HG03558 (cell line): ENCODE results near the gene MAPK8IP1.
A peak's percentile ranks its signal among the peaks of the same experiment; 100 is the strongest.
"Not testable (repeated sequence)": the region's sequence is repeated elsewhere in the genome, so short reads cannot be mapped to it uniquely, and the experiment has no call there.

Source experiments
- ATAC-seq: cut with Tn5 transposase; IDR thresholded peaks from one replicate; pipeline ENCODE4 v1.9.1; 2021; ENCODE audit warnings: moderate number of reproducible peaks; ENCODE audit not compliant: unreplicated experiment; ENCODE audit errors: extremely low read depth

MAPK8IP1 gene

DNA sequence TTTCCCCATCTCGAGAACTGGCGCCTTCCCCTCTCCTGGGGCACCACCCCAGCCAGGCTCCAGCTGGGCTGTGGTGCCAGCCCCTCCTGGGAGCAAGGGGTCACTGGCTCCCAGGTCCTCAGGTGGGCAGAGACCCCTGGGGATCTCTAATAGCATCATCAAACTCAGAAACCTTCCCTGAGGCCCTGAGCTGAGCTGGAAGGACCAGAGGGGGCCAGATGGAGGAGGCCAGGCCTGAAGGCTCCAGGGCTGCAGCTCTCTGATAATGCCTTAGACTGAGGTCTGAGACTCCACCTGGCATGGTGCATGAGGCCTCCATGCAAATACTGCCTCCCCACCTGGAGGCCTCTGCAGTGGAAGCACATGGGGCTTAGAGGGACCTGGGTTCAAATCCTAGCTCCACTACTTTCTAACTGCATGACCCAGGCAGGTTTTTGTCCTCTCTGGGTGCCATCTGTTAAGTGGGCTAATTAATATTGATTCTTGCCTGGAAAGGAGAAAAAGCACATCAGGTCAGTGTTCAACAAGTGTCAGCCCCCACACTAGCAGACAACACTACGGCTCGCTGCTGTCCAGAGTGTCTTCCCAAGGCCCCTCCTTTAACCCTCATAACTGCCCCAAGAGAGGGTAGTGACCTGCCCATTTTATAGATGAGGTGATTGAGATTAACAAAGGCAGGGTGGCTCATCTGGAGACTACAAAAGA, 1.5 kb downstream of the MAPK8IP1 start:
- no peak for ATAC-seq

DNA sequence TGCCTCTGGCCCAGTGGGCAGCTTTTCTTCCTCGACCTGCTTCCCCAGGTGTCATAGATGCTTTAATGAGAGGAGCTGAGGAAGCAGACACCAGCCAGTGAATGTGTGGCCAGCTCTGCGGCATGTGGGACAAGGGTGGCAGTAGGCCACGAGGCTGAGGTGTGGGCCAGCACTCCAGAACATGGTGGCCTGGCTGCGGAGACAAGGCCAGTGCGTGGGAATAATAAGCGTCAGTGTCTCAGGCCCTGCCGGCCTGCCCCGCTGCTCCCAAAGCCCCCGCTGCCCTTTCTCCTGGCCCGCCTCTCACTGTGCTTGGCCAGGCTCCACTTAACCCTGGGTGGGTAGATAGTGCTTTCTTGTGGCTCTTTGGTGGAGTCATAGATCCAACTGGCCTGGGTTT, 2.1 kb downstream of the MAPK8IP1 start:
- no peak for ATAC-seq

- ATAC-seq: no peak
Observed at GRCh38 chr11:45889555-45889954, 4.1 kb downstream of the MAPK8IP1 start.

DNA sequence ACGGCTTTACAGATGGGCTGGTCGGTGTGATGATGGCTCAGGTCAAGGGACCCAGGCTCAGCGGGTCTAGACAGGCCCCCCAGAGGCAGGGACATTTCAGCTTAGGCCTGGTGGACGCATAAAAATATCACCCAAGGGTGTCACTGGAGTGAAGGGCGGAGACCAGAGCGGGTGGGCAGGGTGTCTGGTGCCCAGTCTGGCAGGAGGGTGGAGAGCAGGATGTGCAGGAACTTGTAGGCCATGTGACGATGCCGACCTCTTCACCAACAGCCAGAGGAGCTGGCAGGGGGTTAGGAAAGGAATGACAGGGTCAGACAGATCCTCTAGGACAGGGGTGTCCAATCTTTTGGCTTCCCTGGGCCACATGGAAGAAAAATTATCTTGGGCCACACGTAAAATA, 4.5 kb downstream of the MAPK8IP1 start:
- ATAC-seq: no peak

GRCh38 chr11:45890886-45891550, 5.6 kb downstream of the MAPK8IP1 start:
- no peak for ATAC-seq

DNA sequence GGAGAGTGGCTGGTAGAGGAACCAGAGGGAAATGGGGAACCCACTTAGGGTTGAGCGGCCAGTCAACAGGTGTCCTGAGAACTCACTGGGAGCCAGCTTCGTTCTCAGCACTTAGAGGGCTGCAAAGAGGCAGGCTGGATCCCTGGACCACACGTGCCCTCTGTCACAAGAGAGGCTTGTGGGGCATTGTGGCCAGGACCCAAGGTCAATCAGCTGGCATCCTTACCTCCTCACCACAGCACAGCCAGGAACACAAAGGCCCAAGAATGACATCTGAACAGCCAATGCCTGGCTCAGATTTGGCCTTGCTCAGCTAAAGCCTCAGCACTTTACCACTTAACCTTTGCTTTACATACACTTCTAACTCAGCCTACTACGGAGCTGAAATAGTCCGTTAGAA, 7.4 kb downstream of the MAPK8IP1 start:
- no peak for ATAC-seq

DNA sequence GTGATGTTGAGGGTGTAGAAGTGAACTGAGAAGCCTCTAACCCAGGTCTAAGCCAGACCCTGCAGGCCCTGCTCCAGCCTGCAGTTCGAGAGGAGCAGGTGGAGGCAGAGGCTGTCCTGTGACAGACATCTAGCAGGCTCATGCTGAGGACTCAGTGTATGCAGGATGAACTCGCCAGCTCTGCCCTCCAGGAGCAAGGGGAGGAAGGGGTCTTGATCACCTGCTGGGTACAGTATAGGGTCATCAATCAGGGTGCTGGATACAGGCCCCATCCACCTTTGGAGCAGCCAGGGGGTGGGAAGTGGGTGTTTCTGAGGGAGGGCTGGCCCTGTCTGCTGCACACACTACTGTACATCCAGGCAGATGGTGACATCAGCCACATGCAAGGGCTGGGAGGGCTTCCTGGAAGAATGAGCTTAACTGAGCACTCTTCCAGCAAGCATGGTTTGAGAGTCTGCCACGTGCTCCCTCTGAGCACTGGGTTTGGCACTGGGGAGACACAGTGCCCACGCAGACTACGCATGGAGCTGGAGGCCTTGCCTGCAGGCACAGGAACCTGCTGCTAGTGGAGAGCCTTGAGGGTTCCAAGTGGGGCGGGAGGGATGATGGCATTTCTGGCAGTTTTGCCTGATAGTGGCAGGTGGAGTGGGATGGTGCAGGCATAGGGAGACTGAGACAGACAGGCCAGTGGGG, 9.2 kb downstream of the MAPK8IP1 start:
- no peak for ATAC-seq

DNA sequence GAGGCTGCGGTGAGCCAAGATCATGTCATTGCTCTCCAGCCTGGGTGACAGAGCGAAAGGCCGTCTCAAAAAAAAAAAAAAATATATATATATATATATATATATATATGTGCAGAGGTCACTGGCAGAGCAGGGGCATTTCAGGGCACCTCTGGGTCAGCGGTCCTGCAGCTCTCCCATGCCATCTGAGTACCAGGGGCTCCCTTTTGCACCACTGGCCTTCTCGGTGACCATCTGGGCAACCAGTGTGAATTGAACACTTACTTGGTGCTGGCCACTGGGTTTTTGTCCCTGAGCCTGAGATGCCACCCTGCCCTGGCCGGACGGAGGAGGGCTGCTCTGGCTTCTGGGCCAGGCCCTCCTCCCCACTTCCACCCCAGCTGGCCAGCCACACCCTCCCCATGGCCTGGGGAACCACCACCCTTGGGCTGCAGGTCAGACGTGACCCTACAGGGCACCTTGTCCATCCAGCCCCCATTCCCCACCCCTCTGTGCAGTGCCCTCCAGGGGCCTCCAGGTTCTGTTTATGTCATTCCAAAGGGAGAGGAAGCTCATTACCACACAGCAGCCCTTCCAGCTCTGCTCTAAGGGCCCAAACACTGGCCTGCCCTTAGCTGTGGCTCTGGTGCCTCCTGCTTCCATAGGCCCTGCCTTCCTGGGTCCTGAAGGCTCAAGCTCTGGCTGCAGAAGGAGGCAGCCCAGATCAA, 10.3 kb downstream of the MAPK8IP1 start:
- ATAC-seq: no peak

GRCh38 chr11:45896422-45896984, 11.1 kb downstream of the MAPK8IP1 start:
- no peak for ATAC-seq

DNA sequence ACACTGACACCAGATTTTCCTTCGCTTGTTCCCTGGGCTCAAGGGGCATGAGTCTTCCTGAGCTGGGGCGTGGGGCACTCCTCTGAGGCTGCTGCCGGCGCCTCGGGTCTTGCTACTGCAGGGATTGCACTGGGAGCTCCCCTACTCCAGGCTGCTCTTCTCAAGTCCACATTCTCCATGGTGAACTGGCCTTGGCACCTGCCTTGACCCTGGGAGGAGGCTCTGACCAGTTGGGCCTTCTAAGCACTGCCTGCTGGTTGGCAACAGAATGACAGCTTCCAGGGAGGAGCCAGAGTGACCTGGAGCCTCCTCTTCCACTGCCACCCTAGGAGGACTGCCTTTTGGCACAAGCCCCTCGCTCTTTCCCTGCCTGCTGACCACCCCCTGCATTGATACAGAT, 12.1 kb downstream of the MAPK8IP1 start:
- no peak for ATAC-seq

GRCh38 chr11:45899086-45899447, 13.6 kb downstream of the MAPK8IP1 start:
- ATAC-seq: no peak

GRCh38 chr11:45899448-45900174, 14.2 kb downstream of the MAPK8IP1 start:
- ATAC-seq: peak; percentile 69

- not testable (repeated sequence) for ATAC-seq
Observed at GRCh38 chr11:45900175-45900800, 14.8 kb downstream of the MAPK8IP1 start.

DNA sequence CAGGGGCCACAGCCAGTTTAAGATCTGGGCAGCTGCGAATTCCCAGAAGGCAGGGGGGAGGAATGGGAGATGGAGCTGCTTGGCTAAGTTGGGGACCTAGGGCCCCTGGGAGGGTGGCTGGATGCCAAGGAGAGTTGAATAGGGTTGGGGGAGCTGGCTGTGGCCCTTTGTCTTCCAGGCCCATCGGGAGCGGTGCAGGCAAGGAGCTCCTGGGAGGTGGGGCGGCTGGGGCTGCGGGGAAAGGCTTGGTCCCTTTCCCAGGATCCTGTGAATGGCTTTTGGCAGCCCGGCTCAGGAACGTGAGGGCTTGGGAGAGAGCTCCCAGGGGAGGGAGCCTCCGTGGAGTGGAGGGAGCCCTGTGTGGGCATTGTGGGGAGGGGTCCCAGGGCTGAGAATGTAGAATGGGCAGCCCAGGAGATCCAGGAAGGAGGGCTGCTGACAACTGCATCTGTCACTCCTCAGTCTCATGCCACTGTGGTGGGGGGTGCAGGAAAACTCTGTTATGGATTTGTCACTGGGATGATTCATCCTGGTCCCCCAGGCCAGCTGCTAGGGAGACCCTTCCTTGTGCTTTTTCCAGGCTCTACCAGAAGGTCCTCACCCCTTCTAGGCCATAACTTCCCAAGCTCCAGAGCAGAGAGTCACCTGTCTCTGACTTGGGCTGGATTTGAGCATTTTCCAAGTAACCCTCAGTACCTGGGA, 15.6 kb downstream of the MAPK8IP1 start:
- no peak for ATAC-seq

- no peak for ATAC-seq
Observed at GRCh38 chr11:45901626-45902025, 16.2 kb downstream of the MAPK8IP1 start.

DNA sequence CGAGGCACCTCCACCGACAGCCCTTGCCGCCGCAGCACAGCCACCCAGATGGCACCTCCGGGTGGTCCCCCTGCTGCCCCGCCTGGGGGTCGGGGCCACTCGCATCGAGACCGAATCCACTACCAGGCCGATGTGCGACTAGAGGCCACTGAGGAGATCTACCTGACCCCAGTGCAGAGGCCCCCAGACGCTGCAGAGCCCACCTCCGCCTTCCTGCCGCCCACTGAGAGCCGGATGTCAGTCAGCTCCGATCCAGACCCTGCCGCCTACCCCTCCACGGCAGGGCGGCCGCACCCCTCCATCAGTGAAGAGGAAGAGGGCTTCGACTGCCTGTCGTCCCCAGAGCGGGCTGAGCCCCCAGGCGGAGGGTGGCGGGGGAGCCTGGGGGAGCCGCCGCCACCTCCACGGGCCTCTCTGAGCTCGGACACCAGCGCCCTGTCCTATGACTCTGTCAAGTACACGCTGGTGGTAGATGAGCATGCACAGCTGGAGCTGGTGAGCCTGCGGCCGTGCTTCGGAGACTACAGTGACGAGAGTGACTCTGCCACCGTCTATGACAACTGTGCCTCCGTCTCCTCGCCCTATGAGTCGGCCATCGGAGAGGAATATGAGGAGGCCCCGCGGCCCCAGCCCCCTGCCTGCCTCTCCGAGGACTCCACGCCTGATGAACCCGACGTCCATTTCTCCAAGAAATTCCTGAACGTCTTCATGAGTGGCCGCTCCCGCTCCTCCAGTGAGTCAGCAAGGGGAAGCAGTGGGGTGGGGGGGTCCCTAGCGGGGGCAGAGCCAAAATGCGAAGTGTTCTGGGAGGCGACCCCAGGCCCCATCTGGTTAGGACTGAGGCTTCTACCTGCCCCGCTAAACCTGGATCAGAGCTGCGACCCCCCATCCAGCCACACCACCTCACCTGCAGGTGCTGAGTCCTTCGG, 17.3 kb downstream of the MAPK8IP1 start:
- no peak for ATAC-seq

GRCh38 chr11:45904309-45904915, 19.0 kb downstream of the MAPK8IP1 start:
- ATAC-seq: no peak
